PC-9 (cell line): ENCODE measurements around the gene CLCN6. TPM values are rescaled to one million over a fixed set of nuclear protein-coding genes. Genes with fewer than 3 reads are reported as not detected.

Experiments used
- BruUV-seq: library from RNA; stranded (reverse); fragments of 400-500 nt; replicated peaks from 2 replicates; lab custom pipeline; 2021; lab: Mats Ljungman, UMichigan
- CTCF ChIA-PET: fragments of 300-600 bp; sonication (Branson Sonifier 250); formaldehyde crosslinking; loops from one replicate; lab custom pipeline; 2022; ENCODE audit warnings: antibody characterized with exemption; lab: Charles Lee
- POLR2A ChIA-PET: fragments of 300-600 bp; sonication (Branson Sonifier 250); formaldehyde crosslinking; loops from one replicate; lab custom pipeline; 2022; ENCODE audit warnings: antibody characterized with exemption; ENCODE audit not compliant: unreplicated experiment; lab: Charles Lee
- DNase-seq, 2 experiments: peaks; one replicate each; pipeline versions ENCODE4 v3.0.0 to v3.0.0-alpha.2; 2015 to 2022; ENCODE audit warnings: mixed read lengths in 1 of 2
- H2AFZ ChIP-seq: fragments of 200-600 bp; sonication (generic); 2 replicates; pipeline ENCODE4 v1.8.1; 2017; ENCODE audit warnings: antibody characterized with exemption
- H3F3A ChIP-seq: fragments of 200-600 bp; sonication (generic); 2 replicates; pipeline ENCODE4 v1.8.1; 2017; ENCODE audit warnings: antibody characterized with exemption, mild to moderate bottlenecking, low read depth; ENCODE audit not compliant: insufficient read depth
- H3K27ac ChIP-seq: fragments of 200-600 bp; sonication (generic); 2 replicates; pipeline ENCODE4 v1.6.1; 2016; ENCODE audit warnings: mixed run types
- H3K27me3 ChIP-seq: fragments of 200-600 bp; sonication (generic); 2 replicates; pipeline ENCODE4 v1.6.1; 2016; ENCODE audit warnings: low read depth, mixed run types; ENCODE audit not compliant: insufficient read depth
- H3K36me3 ChIP-seq: fragments of 200-600 bp; sonication (generic); 2 replicates; pipeline ENCODE4 v1.6.1; 2016; ENCODE audit warnings: low read depth, mixed run types
- H3K4me1 ChIP-seq: fragments of 200-600 bp; sonication (generic); replicated peaks from 2 replicates; pipeline ENCODE4 v1.6.1; 2016; ENCODE audit warnings: mixed run types; ENCODE audit not compliant: insufficient read depth
- H3K4me2 ChIP-seq: fragments of 200-600 bp; sonication (generic); 2 replicates; pipeline ENCODE4 v1.6.1; 2017; ENCODE audit warnings: mixed run types
- H3K4me3 ChIP-seq: fragments of 200-600 bp; sonication (generic); 2 replicates; pipeline ENCODE4 v1.6.1; 2016; ENCODE audit warnings: mixed run types
- H3K79me2 ChIP-seq: fragments of 200-600 bp; sonication (generic); 2 replicates; pipeline ENCODE4 v1.6.1; 2017; ENCODE audit warnings: low read depth, mixed run types
- H3K9me2 ChIP-seq: fragments of 200-600 bp; sonication (generic); 2 replicates; pipeline ENCODE4 v1.8.1; 2017; ENCODE audit warnings: mild to moderate bottlenecking; ENCODE audit not compliant: insufficient read depth
- H3K9me3 ChIP-seq: fragments of 200-600 bp; sonication (generic); 2 replicates; pipeline ENCODE4 v1.8.1; 2016; ENCODE audit warnings: low read depth; ENCODE audit not compliant: insufficient read depth
- H4K20me1 ChIP-seq: fragments of 200-600 bp; sonication (generic); 2 replicates; pipeline ENCODE4 v1.8.1; 2017; ENCODE audit not compliant: insufficient read depth
- CTCF ChIP-seq: fragments of 200-600 bp; sonication (generic); conservative IDR thresholded peaks from 2 replicates; pipeline ENCODE4 v1.6.1; 2017; ENCODE audit warnings: mixed run types, antibody characterized with exemption, mild to moderate bottlenecking, moderate library complexity
- EZH2 ChIP-seq: fragments of 200-600 bp; sonication (generic); IDR thresholded peaks from 2 replicates; pipeline ENCODE4 v1.8.0; 2017; ENCODE audit warnings: antibody characterized with exemption, low read depth
- intact Hi-C: fragments of 100-400 bp; cut with micrococcal nuclease; formaldehyde crosslinking; loops from one replicate; pipeline ENCODE4 v1.10.0; 2022; ENCODE audit not compliant: unreplicated experiment
- total RNA-seq: library from RNA; stranded (reverse); gene quantifications from 2 replicates; pipeline ENCODE4 v1.2.3, GENCODE V29; 2021

Gene CLCN6
- total RNA-seq, 1 experiment from 2014 or later = 16.7 TPM

GRCh38 chr1:11774753-11775152, 31.2 kb upstream of the CLCN6 start:
- Histone ChIP-seq H3K27me3 (no peaks in the 10 kb centered on the region), H3F3A (no peaks in the 10 kb centered on the region), H3K79me2 (no peaks in the 10 kb centered on the region), H3K4me1 (no peaks in the 10 kb centered on the region), H3K9me2 (no peaks in the 10 kb centered on the region), H4K20me1 (no peaks in the 10 kb centered on the region), H3K9me3 (no peaks in the 10 kb centered on the region), H3K4me2 (no peak overlapping the region), H2AFZ (no peak overlapping the region), H3K27ac (no peak overlapping the region), H3K4me3 (no peak overlapping the region), H3K36me3 (no peaks in the 10 kb centered on the region)
- intact Hi-C loops = no loop called here
- no TSS peak for BruUV-seq
- POLR2A ChIA-PET = no interaction called here
- CTCF ChIA-PET = no interaction called here
- TF ChIP-seq CTCF = no peak
- TF ChIP-seq EZH2 = no peak
- DNase-seq = no peak

- no peak overlapping the region for H3K4me3 ChIP-seq
- no peaks in the 10 kb centered on the region for H3K9me2 ChIP-seq
- H3K27ac ChIP-seq = no peak overlapping the region
- BruUV-seq = no TSS peak
- no peaks in the 10 kb centered on the region for H3K9me3 ChIP-seq
- H3K4me1 ChIP-seq = no peaks in the 10 kb centered on the region
- intact Hi-C loops = no loop called here
- H2AFZ ChIP-seq = no peak overlapping the region
- CTCF ChIA-PET = no interaction called here
- no peak for DNase-seq
- H3K27me3 ChIP-seq = no peaks in the 10 kb centered on the region
- no peaks in the 10 kb centered on the region for H3K36me3 ChIP-seq
- POLR2A ChIA-PET = no interaction called here
- no peak for TF ChIP-seq CTCF
- TF ChIP-seq EZH2 = no peak
- H3K79me2 ChIP-seq = no peaks in the 10 kb centered on the region
- H4K20me1 ChIP-seq = no peaks in the 10 kb centered on the region
- H3K4me2 ChIP-seq = no peak overlapping the region
- H3F3A ChIP-seq = no peaks in the 10 kb centered on the region
Observed at GRCh38 chr1:11777658-11778322, 28.2 kb upstream of the CLCN6 start.

GRCh38 chr1:11778336-11778735, 27.7 kb upstream of the CLCN6 start:
- DNase-seq = no peak
- BruUV-seq = no TSS peak
- Histone ChIP-seq H3K27ac (no peak overlapping the region), H3K4me1 (no peaks in the 10 kb centered on the region), H4K20me1 (no peaks in the 10 kb centered on the region), H3K36me3 (no peaks in the 10 kb centered on the region), H3K27me3 (no peaks in the 10 kb centered on the region), H3F3A (no peaks in the 10 kb centered on the region), H2AFZ (no peak overlapping the region), H3K4me2 (no peak overlapping the region), H3K9me3 (no peaks in the 10 kb centered on the region), H3K79me2 (no peaks in the 10 kb centered on the region), H3K4me3 (no peak overlapping the region), H3K9me2 (no peaks in the 10 kb centered on the region)
- ChIA-PET CTCF (no interaction called here), POLR2A (no interaction called here)
- TF ChIP-seq CTCF (no peak), EZH2 (no peak)
- intact Hi-C loops = no loop called here
